Hippocampal formation (tissue), 2 donors: ENCODE measurements around the gene UPF2.
"Not testable (repeated sequence)": the region's sequence is repeated elsewhere in the genome, so short reads cannot be mapped to it uniquely, and the experiment has no call there.

Source experiments
- DNase-seq, 2 donors: peaks; one replicate each; lab custom pipeline; 2025; lab: John Stamatoyannopoulos, UW

Gene UPF2

GRCh38 chr10:11901833-11902475 lies 140.7 kb downstream of the UPF2 start:
- no peak for DNase-seq

- DNase-seq: no peak
Observed at GRCh38 chr10:11901454-11901832, 141.2 kb downstream of the UPF2 start.

GRCh38 chr10:11901036-11901301 lies 141.6 kb downstream of the UPF2 start:
- no peak for DNase-seq

GRCh38 chr10:11899067-11899876 lies 143.3 kb downstream of the UPF2 start:
- no peak for DNase-seq

GRCh38 chr10:11898372-11899066 lies 144.1 kb downstream of the UPF2 start:
- no peak for DNase-seq

GRCh38 chr10:11898033-11898371 lies 144.6 kb downstream of the UPF2 start:
- no peak for DNase-seq

- no peak for DNase-seq
Observed at GRCh38 chr10:11896549-11897200, 145.9 kb downstream of the UPF2 start.

GRCh38 chr10:11895598-11895997 lies 147.0 kb downstream of the UPF2 start:
- no peak for DNase-seq

- no peak for DNase-seq
Observed at GRCh38 chr10:11895108-11895466, 147.5 kb downstream of the UPF2 start.

GRCh38 chr10:11894381-11895107 lies 148.1 kb downstream of the UPF2 start:
- DNase-seq: no peak

GRCh38 chr10:11893749-11894278 lies 148.8 kb downstream of the UPF2 start:
- no peak for DNase-seq

GRCh38 chr10:11891776-11892486 lies 150.7 kb downstream of the UPF2 start:
- no peak for DNase-seq

GRCh38 chr10:11889263-11889662 lies 153.3 kb downstream of the UPF2 start:
- DNase-seq: not testable (repeated sequence)

- DNase-seq: no peak
Observed at GRCh38 chr10:11887381-11888227, 155.0 kb downstream of the UPF2 start.

GRCh38 chr10:11886851-11887250 lies 155.8 kb downstream of the UPF2 start:
- DNase-seq: no peak

GRCh38 chr10:11886138-11886474 lies 156.5 kb downstream of the UPF2 start:
- DNase-seq: no peak

GRCh38 chr10:11885437-11886137 lies 157.0 kb downstream of the UPF2 start:
- no peak for DNase-seq

- no peak for DNase-seq
Observed at GRCh38 chr10:11884706-11885423, 157.7 kb downstream of the UPF2 start.
